ENCODE results near the gene STMP1.

STMP1 gene

DNA sequence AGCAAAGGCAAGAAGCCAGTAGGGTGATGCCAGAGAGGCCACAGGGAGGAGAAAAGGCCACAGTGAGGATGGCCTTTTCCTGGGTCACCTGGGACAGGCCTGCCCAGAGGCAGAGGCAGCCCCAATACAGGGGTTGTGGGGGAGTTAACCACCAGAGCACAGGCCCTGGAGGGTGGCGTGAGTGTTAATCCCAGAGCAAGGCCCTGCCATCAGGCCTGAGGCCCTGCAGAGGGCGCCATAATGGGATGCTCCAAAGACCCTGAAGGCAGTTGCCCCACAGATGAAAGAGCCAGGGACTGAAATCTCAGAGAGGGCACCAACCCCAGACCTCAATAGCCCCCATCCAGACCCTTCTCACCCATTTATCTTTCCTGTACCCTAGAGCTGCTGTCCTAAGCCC lies 41.8 kb downstream of the STMP1 start:
- Histone ChIP-seq H3K79me2 (ENCODE audit: insufficient read depth, low read length) (no peaks in the 10 kb centered on the region), H3K9me2 (replicated peaks; ENCODE audit: insufficient read depth, low read length) (no peaks in the 10 kb centered on the region), H3K27ac (ENCODE audit: low read depth, low read length) (no peak overlapping the region), H3K4me2 (ENCODE audit: low read depth, low read length, poor library complexity, severe bottlenecking) (no peak overlapping the region), H3K9ac (ENCODE audit: low read length) (no peak overlapping the region), H3K9me3 (ENCODE audit: insufficient read depth, low read length) (no peaks in the 10 kb centered on the region), H3F3A (ENCODE audit: insufficient read depth) (no peaks in the 10 kb centered on the region), H3K4me3 (ENCODE audit: insufficient read depth, low read length, poor library complexity, severe bottlenecking) (no peak overlapping the region), H4K20me1 (ENCODE audit: low read depth, low read length) (no peaks in the 10 kb centered on the region), H3K27me3 (ENCODE audit: low read length) (no peaks in the 10 kb centered on the region), H2AFZ (ENCODE audit: low read depth, low read length, severe bottlenecking) (no peak overlapping the region), H3K36me3 (ENCODE audit: low read length) (no peaks in the 10 kb centered on the region)
- no peak for TF ChIP-seq EZH2phosphoT487 (conservative IDR thresholded peaks at IDR 0.05; ENCODE audit: low read length)
- TF ChIP-seq, protein P1, sequence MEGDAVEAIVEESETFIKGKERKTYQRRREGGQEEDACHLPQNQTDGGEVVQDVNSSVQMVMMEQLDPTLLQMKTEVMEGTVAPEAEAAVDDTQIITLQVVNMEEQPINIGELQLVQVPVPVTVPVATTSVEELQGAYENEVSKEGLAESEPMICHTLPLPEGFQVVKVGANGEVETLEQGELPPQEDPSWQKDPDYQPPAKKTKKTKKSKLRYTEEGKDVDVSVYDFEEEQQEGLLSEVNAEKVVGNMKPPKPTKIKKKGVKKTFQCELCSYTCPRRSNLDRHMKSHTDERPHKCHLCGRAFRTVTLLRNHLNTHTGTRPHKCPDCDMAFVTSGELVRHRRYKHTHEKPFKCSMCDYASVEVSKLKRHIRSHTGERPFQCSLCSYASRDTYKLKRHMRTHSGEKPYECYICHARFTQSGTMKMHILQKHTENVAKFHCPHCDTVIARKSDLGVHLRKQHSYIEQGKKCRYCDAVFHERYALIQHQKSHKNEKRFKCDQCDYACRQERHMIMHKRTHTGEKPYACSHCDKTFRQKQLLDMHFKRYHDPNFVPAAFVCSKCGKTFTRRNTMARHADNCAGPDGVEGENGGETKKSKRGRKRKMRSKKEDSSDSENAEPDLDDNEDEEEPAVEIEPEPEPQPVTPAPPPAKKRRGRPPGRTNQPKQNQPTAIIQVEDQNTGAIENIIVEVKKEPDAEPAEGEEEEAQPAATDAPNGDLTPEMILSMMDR (IDR thresholded peaks at IDR 0.05; ENCODE audit: insufficient read depth, low read length, poor library complexity, severe bottlenecking): peak; percentile 22

DNA sequence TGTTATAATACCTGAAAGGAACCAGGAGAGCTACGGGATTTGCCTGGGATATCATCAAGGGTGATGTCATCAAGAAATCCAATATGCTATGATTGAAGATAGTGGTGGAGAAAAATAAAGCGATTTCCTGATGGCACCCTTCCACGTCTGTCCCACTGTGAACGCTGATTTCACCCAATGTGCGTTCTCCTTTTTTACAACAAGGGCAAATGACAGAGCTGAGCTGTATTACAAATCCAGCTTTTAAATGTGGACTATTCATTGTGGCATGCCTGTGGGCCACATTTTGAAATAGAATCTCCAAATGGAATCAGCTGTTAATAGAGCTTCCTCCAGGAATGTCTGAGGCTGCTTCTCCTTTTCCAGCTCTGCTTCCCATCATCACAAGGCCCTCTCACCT lies 42.4 kb downstream of the STMP1 start:
- Histone ChIP-seq H3F3A (ENCODE audit: insufficient read depth) (no peaks in the 10 kb centered on the region), H3K9ac (ENCODE audit: low read length) (no peak overlapping the region), H3K4me3 (ENCODE audit: insufficient read depth, low read length, poor library complexity, severe bottlenecking) (no peak overlapping the region), H3K27ac (ENCODE audit: low read depth, low read length) (no peak overlapping the region), H3K79me2 (ENCODE audit: insufficient read depth, low read length) (no peaks in the 10 kb centered on the region), H4K20me1 (ENCODE audit: low read depth, low read length) (no peaks in the 10 kb centered on the region), H3K36me3 (ENCODE audit: low read length) (no peaks in the 10 kb centered on the region), H2AFZ (ENCODE audit: low read depth, low read length, severe bottlenecking) (no peak overlapping the region), H3K4me2 (ENCODE audit: low read depth, low read length, poor library complexity, severe bottlenecking) (no peak overlapping the region), H3K9me3 (ENCODE audit: insufficient read depth, low read length) (no peaks in the 10 kb centered on the region), H3K27me3 (ENCODE audit: low read length) (no peaks in the 10 kb centered on the region), H3K9me2 (replicated peaks; ENCODE audit: insufficient read depth, low read length) (no peaks in the 10 kb centered on the region)
- TF ChIP-seq EZH2phosphoT487 (conservative IDR thresholded peaks at IDR 0.05; ENCODE audit: low read length): no peak
- TF ChIP-seq, protein P1 (IDR thresholded peaks at IDR 0.05; ENCODE audit: insufficient read depth, low read length, poor library complexity, severe bottlenecking): no peak

DNA sequence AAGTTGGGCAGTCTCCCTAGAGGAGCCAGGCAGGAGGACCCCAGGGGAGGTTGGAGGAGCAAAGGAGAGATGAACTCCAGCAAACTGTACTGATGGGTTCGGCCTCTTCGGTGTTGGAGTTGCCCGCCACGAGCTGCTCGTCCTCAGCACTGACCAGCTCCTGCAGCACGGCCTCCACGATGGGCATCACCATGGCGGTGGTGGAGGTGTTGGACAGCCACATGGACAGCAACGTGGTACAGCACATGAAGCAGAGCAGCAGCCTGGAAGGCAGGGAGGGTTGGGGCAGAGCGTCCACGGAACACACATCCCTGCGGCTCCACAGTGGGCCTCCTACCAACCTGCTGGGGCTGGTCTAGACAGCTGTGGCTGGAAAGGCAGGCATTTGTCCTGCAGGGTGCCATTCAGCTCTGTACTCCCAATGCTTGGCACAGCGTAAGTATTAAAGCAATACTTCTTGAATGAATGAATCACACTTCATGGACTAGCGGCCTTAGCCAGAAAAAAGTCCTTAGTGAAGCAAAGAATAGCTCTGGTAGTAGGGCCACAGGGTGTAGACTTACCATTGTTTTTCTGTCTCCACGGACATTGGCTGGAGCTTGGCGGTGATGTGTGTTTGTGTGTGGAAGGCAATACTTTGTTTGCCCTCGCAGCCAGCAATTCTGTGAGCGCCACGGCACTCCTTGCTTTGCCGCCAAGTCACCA lies 43.9 kb downstream of the STMP1 start:
- H3K9me2 ChIP-seq (replicated peaks; ENCODE audit: insufficient read depth, low read length): no peaks in the 10 kb centered on the region
- H2AFZ ChIP-seq (ENCODE audit: low read depth, low read length, severe bottlenecking): no peak overlapping the region
- H3K36me3 ChIP-seq (ENCODE audit: low read length): no peaks in the 10 kb centered on the region
- no peak overlapping the region for H3K4me2 ChIP-seq (ENCODE audit: low read depth, low read length, poor library complexity, severe bottlenecking)
- H3K4me3 ChIP-seq (ENCODE audit: insufficient read depth, low read length, poor library complexity, severe bottlenecking): no peak overlapping the region
- no peaks in the 10 kb centered on the region for H3F3A ChIP-seq (ENCODE audit: insufficient read depth)
- H3K9me3 ChIP-seq (ENCODE audit: insufficient read depth, low read length): no peaks in the 10 kb centered on the region
- TF ChIP-seq, protein P1 (IDR thresholded peaks at IDR 0.05; ENCODE audit: insufficient read depth, low read length, poor library complexity, severe bottlenecking): no peak
- no peak for TF ChIP-seq EZH2phosphoT487 (conservative IDR thresholded peaks at IDR 0.05; ENCODE audit: low read length)
- H4K20me1 ChIP-seq (ENCODE audit: low read depth, low read length): no peaks in the 10 kb centered on the region
- H3K27me3 ChIP-seq (ENCODE audit: low read length): no peaks in the 10 kb centered on the region
- no peak overlapping the region for H3K27ac ChIP-seq (ENCODE audit: low read depth, low read length)
- no peaks in the 10 kb centered on the region for H3K79me2 ChIP-seq (ENCODE audit: insufficient read depth, low read length)
- H3K9ac ChIP-seq (ENCODE audit: low read length): no peak overlapping the region

Measured in SU-DHL-6 (cell line).